Endothelial cell of umbilical vein (primary cell): ENCODE data around the gene NKTR. TPM values are rescaled to one million over a fixed set of nuclear protein-coding genes. Genes with fewer than 3 reads are reported as not detected.

ENCODE experiments used
- BruUV-seq: library from RNA; stranded (reverse); fragments of 400-500 nt; replicated peaks from 2 replicates; lab custom pipeline; 2021; lab: Mats Ljungman, UMichigan
- CTCF ChIA-PET: fragments of 300-600, 350-600 bp; sonication (Branson Sonifier 250); formaldehyde crosslinking; loops from one replicate; lab custom pipeline; 2021; ENCODE audit warnings: antibody characterized with exemption, inconsistent platforms; lab: Charles Lee
- POLR2A ChIA-PET: fragments of 300-600, 350-600 bp; sonication (Branson Sonifier 250); formaldehyde crosslinking; loops from one replicate; lab custom pipeline; 2021; ENCODE audit warnings: antibody characterized with exemption, inconsistent platforms; lab: Charles Lee
- DNase-seq: peaks from one replicate; pipeline ENCODE4 v3.0.0-alpha.2; 2011; ENCODE audit warnings: low read depth, low spot score
- FAIRE-seq: peaks from 2 replicates; lab custom pipeline; 2011; peaks lifted over from hg19 to GRCh38; lab: Jason Lieb, UNC
- H2AFZ ChIP-seq: 2 replicates; pipeline ENCODE4 v1.6.0; 2012; ENCODE audit warnings: low read depth, low read length, control low read depth, inconsistent platforms
- H3K27ac ChIP-seq: 2 replicates; pipeline ENCODE4 v1.5.1; 2011; ENCODE audit warnings: low read depth, mild to moderate bottlenecking, control low read depth, low read length, moderate library complexity; ENCODE audit not compliant: insufficient read depth
- H3K27me3 ChIP-seq, 2 experiments: 2 replicates each; pipeline versions ENCODE4 v1.6.0 to v1.6.1; 2011; ENCODE audit warnings: low read length in 2 of 2, mixed read lengths in 1 of 2; ENCODE audit not compliant: control insufficient read depth in 2 of 2, insufficient read depth in 2 of 2
- H3K36me3 ChIP-seq, 2 experiments: 2 replicates in 1 of 2; 3 replicates in 1 of 2; pipeline ENCODE4 v1.5.1; 2011; ENCODE audit warnings: low read length in 2 of 2, mild to moderate bottlenecking in 1 of 2, moderate library complexity in 1 of 2; ENCODE audit not compliant: control insufficient read depth in 2 of 2, insufficient read depth in 2 of 2; ENCODE audit errors: extremely low read depth in 1 of 2
- H3K4me1 ChIP-seq: 3 replicates; pipeline ENCODE4 v1.5.1; 2011; ENCODE audit warnings: mild to moderate bottlenecking, low read length; ENCODE audit not compliant: control insufficient read depth, insufficient read depth; ENCODE audit errors: extremely low read depth
- H3K4me2 ChIP-seq: 2 replicates; pipeline ENCODE4 v1.6.1; 2011; ENCODE audit warnings: low read length, control low read depth, mixed read lengths; ENCODE audit not compliant: insufficient read depth
- H3K4me3 ChIP-seq, 3 experiments: fragments of 200-600 bp in 1 of 3; sonication (generic), shearing (Covaris generic) in 1 of 3; replicated peaks in 1 of 3; 2 replicates each; pipeline ENCODE4 v1.5.1; 2011 to 2016; ENCODE audit warnings: control low read depth in 3 of 3, low read length in 3 of 3, mild to moderate bottlenecking in 2 of 3, inconsistent platforms in 1 of 3, low read depth in 1 of 3, moderate library complexity in 1 of 3; ENCODE audit not compliant: insufficient read depth in 1 of 3
- H3K79me2 ChIP-seq: 2 replicates; pipeline ENCODE4 v1.6.0; 2012; ENCODE audit warnings: low read length, inconsistent platforms; ENCODE audit not compliant: control insufficient read depth, insufficient read depth
- H3K9ac ChIP-seq: replicated peaks from 2 replicates; pipeline ENCODE3; 2011; ENCODE audit warnings: low read length, control low read depth; ENCODE audit not compliant: insufficient read depth; ENCODE audit errors: extremely low read depth
- H3K9me1 ChIP-seq: replicated peaks from 3 replicates; pipeline ENCODE4 v1.6.0; 2011; ENCODE audit warnings: mild to moderate bottlenecking, low read length; ENCODE audit not compliant: control insufficient read depth, insufficient read depth; ENCODE audit errors: extremely low read depth
- H3K9me3 ChIP-seq: replicated peaks from 2 replicates; pipeline ENCODE4 v1.5.1; 2012; ENCODE audit warnings: low read length, inconsistent platforms; ENCODE audit not compliant: control insufficient read depth, insufficient read depth
- H4K20me1 ChIP-seq: replicated peaks from 2 replicates; pipeline ENCODE3; 2011; ENCODE audit warnings: mild to moderate bottlenecking, low read length; ENCODE audit not compliant: control insufficient read depth, insufficient read depth; ENCODE audit errors: extremely low read depth
- CTCF ChIP-seq, 2 donors: IDR thresholded peaks; 1 replicate in 1 of 2; 2 replicates in 1 of 2; pipeline ENCODE4 v1.5.1; 2011; ENCODE audit warnings: low read length in 2 of 2, mild to moderate bottlenecking in 2 of 2, moderate library complexity in 2 of 2, control low read depth in 1 of 2, inconsistent platforms in 1 of 2, low read depth in 1 of 2; ENCODE audit not compliant: insufficient read depth in 1 of 2; ENCODE audit errors: extremely low read depth in 1 of 2
- EZH2 ChIP-seq: IDR thresholded peaks from 2 replicates; pipeline ENCODE4 v1.6.1; 2012; ENCODE audit warnings: borderline replicate concordance, low read depth, mild to moderate bottlenecking, moderate library complexity, low read length, inconsistent platforms; ENCODE audit not compliant: severe bottlenecking
- FOS ChIP-seq: IDR thresholded peaks from 2 replicates; pipeline ENCODE4 v1.6.1; 2011; ENCODE audit warnings: mild to moderate bottlenecking, low read length, moderate library complexity, borderline replicate concordance; ENCODE audit not compliant: insufficient read depth
- GATA2 ChIP-seq: IDR thresholded peaks from 2 replicates; pipeline ENCODE4 v1.7.0; 2011; ENCODE audit warnings: low read depth, mild to moderate bottlenecking, moderate library complexity, mixed read lengths, low read length; ENCODE audit not compliant: insufficient read length, insufficient read depth
- JUN ChIP-seq: IDR thresholded peaks from 2 replicates; pipeline ENCODE4 v1.6.1; 2011; ENCODE audit warnings: borderline replicate concordance, low read depth; ENCODE audit not compliant: insufficient read length, insufficient read depth
- MAX ChIP-seq: IDR thresholded peaks from 2 replicates; pipeline ENCODE4 v1.6.1; 2011; ENCODE audit not compliant: insufficient read depth, insufficient read length
- MYC ChIP-seq: IDR thresholded peaks from one replicate; pipeline ENCODE4 v1.6.1; 2011; ENCODE audit warnings: mild to moderate bottlenecking, low read depth, low read length
- POLR2A ChIP-seq: IDR thresholded peaks from 2 replicates; pipeline ENCODE4 v1.6.1; 2012; ENCODE audit warnings: low read depth, mild to moderate bottlenecking, control low read depth, low read length
- POLR2AphosphoS5 ChIP-seq: IDR thresholded peaks from 2 replicates; pipeline ENCODE4 v1.6.1; 2012; ENCODE audit warnings: low read depth, mild to moderate bottlenecking, control low read depth, low read length, moderate library complexity; ENCODE audit not compliant: insufficient read depth
- dilution Hi-C: fragments of 300-500 bp; cut with MboI; formaldehyde crosslinking; loops from one replicate; pipeline ENCODE4 v1.15.0; 2019; ENCODE audit warnings: low sequenced_read_pairs; ENCODE audit not compliant: extremely low pct_ligation_motif_present
- intact Hi-C: fragments of 100-400 bp; cut with micrococcal nuclease; formaldehyde crosslinking; loops from one replicate; pipeline ENCODE4 v1.10.0; 2022
- polyA plus RNA-seq, 4 experiments: library from polyadenylated mRNA; depleted of rRNA in 3 of 4; stranded (reverse) in 3 of 4; unstranded in 1 of 4; fragments of >200 nt; gene quantifications; 2 replicates each; pipeline versions ENCODE4 v1.2.1 to v1.2.3, GENCODE V29; 2011 to 2012; ENCODE audit warnings: missing spikeins in 1 of 4
- total RNA-seq: library from RNA; stranded (reverse); gene quantifications from 2 replicates; pipeline ENCODE4 v1.2.3, GENCODE V29; 2021

Gene NKTR
- total and polyA plus RNA-seq, 2 donors (not counting 3 experiments of a cell fraction or from before 2014, with no cell fraction given) = 27.4 to 99.0 TPM

DNA sequence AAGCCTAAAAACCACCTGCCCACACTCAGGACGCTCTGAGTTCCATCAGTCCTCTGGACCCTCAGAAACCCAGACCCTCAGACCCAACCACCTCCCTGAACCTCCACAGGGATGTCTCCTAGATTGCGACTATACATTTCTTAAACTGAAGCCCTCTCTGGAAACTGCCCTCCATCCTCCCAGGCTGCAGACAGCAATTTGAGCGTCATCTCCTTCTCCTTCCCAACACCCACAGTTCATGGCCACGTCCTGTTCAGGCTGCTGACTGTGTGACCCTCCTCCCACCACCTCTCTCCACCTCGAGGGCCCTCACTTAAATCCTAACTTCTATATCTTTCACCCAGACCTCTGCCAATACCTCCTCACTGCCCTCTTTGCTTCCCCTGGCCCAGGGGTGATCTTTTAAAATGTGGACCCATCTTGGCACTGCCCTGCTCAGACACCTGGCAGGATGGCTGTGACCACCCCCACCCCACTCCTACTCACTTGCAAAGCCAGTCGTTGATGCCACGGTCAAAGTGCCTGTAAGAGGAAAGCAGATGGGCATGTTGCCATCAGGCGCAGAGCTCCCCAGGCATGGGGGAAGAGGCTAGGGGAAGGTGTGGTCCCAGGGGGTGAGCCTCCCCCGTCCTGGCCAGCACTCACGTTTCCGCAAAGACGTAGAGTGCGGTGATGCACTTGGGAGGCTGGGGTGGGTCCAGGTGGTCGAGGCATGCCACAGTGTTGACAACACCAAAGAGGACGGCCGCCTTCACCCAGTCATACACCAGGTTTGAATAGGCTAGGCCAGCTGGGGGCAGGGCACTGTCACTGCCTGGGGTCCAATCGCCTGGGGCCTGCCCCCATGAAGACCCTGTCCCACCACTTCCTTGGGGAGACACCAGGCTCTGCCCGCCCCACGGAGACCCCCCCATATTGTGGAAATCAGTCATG, 96.1 kb downstream of the NKTR start:
- no peaks in the 10 kb centered on the region for H3K27me3 ChIP-seq
- H3K9ac ChIP-seq = no peak overlapping the region
- H4K20me1 ChIP-seq = no peaks in the 10 kb centered on the region
- no peaks in the 10 kb centered on the region for H3K9me1 ChIP-seq
- H3K79me2 ChIP-seq = no peaks in the 10 kb centered on the region
- no peak overlapping the region for H2AFZ ChIP-seq
- TF ChIP-seq GATA2 = no peak
- no peak for TF ChIP-seq CTCF (IDR thresholded peaks at IDR 0.05; ENCODE audit: extremely low read depth in 1 of 2, insufficient read depth in 1 of 2, low read depth in 1 of 2, low read length in 2 of 2)
- no peak for TF ChIP-seq EZH2
- TF ChIP-seq JUN = no peak
- TF ChIP-seq POLR2AphosphoS5 = no peak
- TF ChIP-seq MYC = no peak
- TF ChIP-seq MAX = no peak
- TF ChIP-seq FOS = no peak
- no peak for TF ChIP-seq POLR2A
- CTCF ChIA-PET = interaction anchor here (1.2 kb wide), 1 partner anchor 9 kb away, joined by 4 read pairs; no protein-coding TSS in a partner anchor
- H3K27ac ChIP-seq = no peak overlapping the region
- no peaks in the 10 kb centered on the region for H3K4me1 ChIP-seq
- H3K4me2 ChIP-seq = no peak overlapping the region
- no peaks in the 10 kb centered on the region for H3K9me3 ChIP-seq
- dilution Hi-C loops (no loop called here), intact Hi-C loops (no loop called here)
- no peak for FAIRE-seq
- H3K36me3 ChIP-seq = no peaks in the 10 kb centered on the region
- H3K4me3 ChIP-seq = no peak overlapping the region
- no peak for DNase-seq
- no TSS peak for BruUV-seq
- POLR2A ChIA-PET = no interaction called here
